ENCODE measurements around the gene CCL4L2. TPM values are rescaled to one million over a fixed set of nuclear protein-coding genes. Genes with fewer than 3 reads are reported as not detected.
"Not testable (repeated sequence)": the region's sequence is repeated elsewhere in the genome, so short reads cannot be mapped to it uniquely, and the experiment has no call there.

The CCL4L2 gene
- total RNA-seq, 2 donors from 2014 or later: 0.32 TPM; not detected in 1

- DNase-seq (ENCODE audit: low spot score): no peak
- intact Hi-C loops (cut with DNase I): no loop called here
- H3K27me3 ChIP-seq (replicated peaks; ENCODE audit: insufficient read depth): no peaks in the 10 kb centered on the region
- H3K9me3 ChIP-seq: no peaks in the 10 kb centered on the region
- TF ChIP-seq POLR2AphosphoS5 (IDR thresholded peaks at IDR 0.05) (no peak), POLR2A (IDR thresholded peaks at IDR 0.05) (no peak)
- TF ChIP-seq, protein P1, sequence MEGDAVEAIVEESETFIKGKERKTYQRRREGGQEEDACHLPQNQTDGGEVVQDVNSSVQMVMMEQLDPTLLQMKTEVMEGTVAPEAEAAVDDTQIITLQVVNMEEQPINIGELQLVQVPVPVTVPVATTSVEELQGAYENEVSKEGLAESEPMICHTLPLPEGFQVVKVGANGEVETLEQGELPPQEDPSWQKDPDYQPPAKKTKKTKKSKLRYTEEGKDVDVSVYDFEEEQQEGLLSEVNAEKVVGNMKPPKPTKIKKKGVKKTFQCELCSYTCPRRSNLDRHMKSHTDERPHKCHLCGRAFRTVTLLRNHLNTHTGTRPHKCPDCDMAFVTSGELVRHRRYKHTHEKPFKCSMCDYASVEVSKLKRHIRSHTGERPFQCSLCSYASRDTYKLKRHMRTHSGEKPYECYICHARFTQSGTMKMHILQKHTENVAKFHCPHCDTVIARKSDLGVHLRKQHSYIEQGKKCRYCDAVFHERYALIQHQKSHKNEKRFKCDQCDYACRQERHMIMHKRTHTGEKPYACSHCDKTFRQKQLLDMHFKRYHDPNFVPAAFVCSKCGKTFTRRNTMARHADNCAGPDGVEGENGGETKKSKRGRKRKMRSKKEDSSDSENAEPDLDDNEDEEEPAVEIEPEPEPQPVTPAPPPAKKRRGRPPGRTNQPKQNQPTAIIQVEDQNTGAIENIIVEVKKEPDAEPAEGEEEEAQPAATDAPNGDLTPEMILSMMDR (IDR thresholded peaks at IDR 0.05): no peak
- peaks cover 9% of the 10 kb centered on the region for H3K4me1 ChIP-seq (replicated peaks)
- no peaks in the 10 kb centered on the region for H3K36me3 ChIP-seq
- peak overlapping the region; percentile 57 to 58 for H3K27ac ChIP-seq
- WGBS: 82% methylated on average over 12 of the region's 12 CpGs
- peak overlapping the region; percentile 44 to 51 for H3K4me3 ChIP-seq
Observed at GRCh38 chr17:36184023-36184765, 26.7 kb upstream of the CCL4L2 start.

DNA sequence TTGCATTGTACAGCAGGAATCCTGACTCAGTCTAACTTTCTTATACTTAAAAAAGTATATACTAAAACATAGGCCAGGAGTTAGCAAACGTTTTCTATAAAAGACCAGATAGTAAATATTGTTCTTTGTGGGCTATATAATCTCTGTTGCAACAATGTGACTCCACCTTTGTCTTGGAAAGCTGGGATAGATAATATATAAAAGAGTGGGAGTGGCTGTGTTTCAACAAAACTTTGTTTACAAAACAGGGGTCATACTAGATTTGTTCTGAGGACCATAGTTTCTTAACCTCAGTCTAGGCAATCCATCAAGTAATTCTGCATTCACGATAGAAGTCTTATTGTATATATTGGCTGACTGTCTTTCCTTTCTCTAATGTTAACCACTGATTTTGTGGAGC is 25.4 kb upstream of the CCL4L2 start:
- no peaks in the 10 kb centered on the region for H3K9me3 ChIP-seq
- TF ChIP-seq, protein P1 (IDR thresholded peaks at IDR 0.05): no peak
- TF ChIP-seq POLR2AphosphoS5 (IDR thresholded peaks at IDR 0.05): peak; percentile 76
- WGBS: 41% methylated on average over 2 of the region's 2 CpGs
- peaks cover 9% of the 10 kb centered on the region for H3K4me1 ChIP-seq (replicated peaks)
- no peaks in the 10 kb centered on the region for H3K27me3 ChIP-seq (replicated peaks; ENCODE audit: insufficient read depth)
- H3K36me3 ChIP-seq: no peaks in the 10 kb centered on the region
- DNase-seq (ENCODE audit: low spot score): no peak
- peak overlapping the region in 1 of 2 donors; percentile 25 for H3K27ac ChIP-seq
- no peak overlapping the region for H3K4me3 ChIP-seq
- intact Hi-C loops (cut with DNase I): no loop called here

GRCh38 chr17:36186810-36187763 is 23.8 kb upstream of the CCL4L2 start:
- H3K9me3 ChIP-seq; H3K27me3 ChIP-seq (replicated peaks; ENCODE audit: insufficient read depth); DNase-seq (ENCODE audit: low spot score); H3K27ac ChIP-seq; H3K4me1 ChIP-seq (replicated peaks); intact Hi-C loops (cut with DNase I); H3K36me3 ChIP-seq; H3K4me3 ChIP-seq: not testable (repeated sequence)
- WGBS: 76% methylated on average over 13 of the region's 13 CpGs

- H3K4me3 ChIP-seq; DNase-seq (ENCODE audit: low spot score): not testable (repeated sequence)
Observed at GRCh38 chr17:36187943-36188665, 22.8 kb upstream of the CCL4L2 start.

DNA sequence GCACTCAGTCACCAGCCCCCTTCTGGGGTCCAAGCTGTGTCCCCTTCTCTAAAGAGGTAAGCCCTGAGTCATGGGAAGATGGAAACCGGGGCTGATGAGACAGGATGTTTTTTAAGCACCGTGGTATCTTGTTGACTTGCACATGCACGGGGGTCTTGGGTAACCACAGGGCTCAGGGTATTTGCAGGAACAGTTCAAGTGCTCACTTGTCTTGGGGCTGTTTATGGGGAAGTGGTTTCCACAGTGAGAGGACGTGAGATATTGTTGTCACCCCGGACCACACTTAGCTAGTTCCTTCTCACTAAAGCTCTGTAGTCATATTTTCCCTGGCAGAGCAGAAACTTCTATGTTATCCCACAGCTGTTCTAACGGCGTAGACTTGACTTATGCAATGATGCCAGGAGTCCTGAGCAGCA is 22.0 kb upstream of the CCL4L2 start:
- Histone ChIP-seq H3K27me3 (replicated peaks; ENCODE audit: insufficient read depth) (no peaks in the 10 kb centered on the region), H3K4me3 (no peak overlapping the region), H3K4me1 (replicated peaks) (no peaks in the 10 kb centered on the region), H3K9me3 (no peaks in the 10 kb centered on the region), H3K36me3 (no peaks in the 10 kb centered on the region), H3K27ac (no peak overlapping the region)
- intact Hi-C loops (cut with DNase I): no loop called here
- 36% methylated on average over 7 of the region's 7 CpGs for WGBS
- TF ChIP-seq POLR2A (IDR thresholded peaks at IDR 0.05) (no peak), POLR2AphosphoS5 (IDR thresholded peaks at IDR 0.05) (no peak)
- TF ChIP-seq, protein P1 (IDR thresholded peaks at IDR 0.05): no peak
- no peak for DNase-seq (ENCODE audit: low spot score)

More at GRCh38 chr17:36187943-36188665, 22.8 kb upstream of the CCL4L2 start:
- H3K36me3 ChIP-seq; H3K9me3 ChIP-seq; intact Hi-C loops (cut with DNase I); H3K4me1 ChIP-seq (replicated peaks); H3K27ac ChIP-seq; H3K27me3 ChIP-seq (replicated peaks; ENCODE audit: insufficient read depth): not testable (repeated sequence)
- 75% methylated on average over 5 of the region's 5 CpGs for WGBS

DNA sequence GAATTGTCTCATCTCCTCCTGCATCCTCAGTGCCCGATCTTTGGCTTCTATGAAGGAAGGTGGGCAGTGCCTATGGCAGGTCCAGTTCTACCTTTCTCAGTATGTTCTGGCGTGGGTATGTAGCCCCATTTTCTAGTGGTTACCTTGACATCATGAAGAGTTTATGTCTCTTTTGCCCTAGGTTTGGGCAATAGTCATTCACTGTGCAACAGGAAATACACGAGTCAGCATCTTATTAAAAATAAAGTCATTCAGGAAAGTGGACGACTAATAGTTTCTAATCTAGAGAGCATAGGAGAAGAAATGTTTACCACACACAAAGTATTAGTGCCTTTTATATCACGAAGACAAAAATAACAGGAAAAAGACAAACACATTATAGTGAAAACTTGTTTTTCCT is 20.9 kb upstream of the CCL4L2 start:
- H3K9me3 ChIP-seq; H3K4me1 ChIP-seq (replicated peaks); H3K36me3 ChIP-seq; DNase-seq (ENCODE audit: low spot score); H3K27ac ChIP-seq; intact Hi-C loops (cut with DNase I); H3K27me3 ChIP-seq (replicated peaks; ENCODE audit: insufficient read depth); H3K4me3 ChIP-seq: not testable (repeated sequence)
- WGBS: 71% methylated on average over 5 of the region's 5 CpGs

- intact Hi-C loops (cut with DNase I); H3K36me3 ChIP-seq; H3K4me1 ChIP-seq (replicated peaks); H3K27ac ChIP-seq; H3K9me3 ChIP-seq; DNase-seq (ENCODE audit: low spot score); H3K27me3 ChIP-seq (replicated peaks; ENCODE audit: insufficient read depth); H3K4me3 ChIP-seq: not testable (repeated sequence)
- WGBS: 62% methylated on average over 9 of the region's 9 CpGs
Observed at GRCh38 chr17:36190549-36191330, 20.1 kb upstream of the CCL4L2 start.
